Liver (tissue), 9 donors: ENCODE data around the gene GRIN2A. TPM values are rescaled to one million over a fixed set of nuclear protein-coding genes. Genes with fewer than 3 reads are reported as not detected.

Source experiments
- DNase-seq: peaks from one replicate; pipeline ENCODE4 v3.0.0-alpha.2; 2017; ENCODE audit warnings: low spot score
- H3K27ac ChIP-seq, 2 donors: one replicate each; pipeline ENCODE4 v1.7.0; 2013; ENCODE audit warnings: inconsistent platforms in 2 of 2, low read length in 2 of 2, control low read depth in 1 of 2, low read depth in 1 of 2, mild to moderate bottlenecking in 1 of 2
- H3K27me3 ChIP-seq, 4 donors: one replicate each; pipeline versions ENCODE4 v1.6.1 to v1.7.0; 2013; ENCODE audit warnings: low read length in 3 of 4, inconsistent platforms in 1 of 4, mild to moderate bottlenecking in 1 of 4, moderate library complexity in 1 of 4; ENCODE audit not compliant: control insufficient read depth in 4 of 4, insufficient read depth in 4 of 4
- H3K36me3 ChIP-seq, 4 donors: one replicate each; pipeline versions ENCODE4 v1.6.1 to v1.7.0; 2013; ENCODE audit warnings: low read length in 3 of 4, mild to moderate bottlenecking in 3 of 4, low read depth in 1 of 4, moderate library complexity in 1 of 4; ENCODE audit not compliant: control insufficient read depth in 4 of 4, insufficient read depth in 3 of 4
- H3K4me1 ChIP-seq, 4 donors: one replicate each; pipeline versions ENCODE4 v1.6.1 to v1.7.0; 2013; ENCODE audit warnings: low read length in 3 of 4, mild to moderate bottlenecking in 3 of 4, moderate library complexity in 1 of 4; ENCODE audit not compliant: control insufficient read depth in 4 of 4, insufficient read depth in 4 of 4
- H3K4me3 ChIP-seq, 3 donors: one replicate each; pipeline versions ENCODE4 v1.6.1 to v1.7.0; 2013; ENCODE audit warnings: low read length in 3 of 3, control low read depth in 1 of 3, low read depth in 1 of 3, mild to moderate bottlenecking in 1 of 3
- H3K9ac ChIP-seq, 2 donors: one replicate each; pipeline ENCODE4 v1.7.0; 2013; ENCODE audit warnings: low read length in 2 of 2, mild to moderate bottlenecking in 2 of 2, moderate library complexity in 2 of 2, control low read depth in 1 of 2, low read depth in 1 of 2
- H3K9me3 ChIP-seq, 4 donors: one replicate each; pipeline versions ENCODE4 v1.6.1 to v1.7.0; 2013; ENCODE audit warnings: low read length in 3 of 4; ENCODE audit not compliant: control insufficient read depth in 4 of 4
- ATF3 ChIP-seq: IDR thresholded peaks from 2 replicates; pipeline ENCODE4 v1.6.1; 2016; ENCODE audit warnings: antibody characterized with exemption
- EGR1 ChIP-seq, 2 donors: IDR thresholded peaks; 2 replicates each; pipeline ENCODE4 v1.6.1; 2016 to 2018; ENCODE audit warnings: antibody characterized with exemption in 2 of 2, low read depth in 2 of 2
- GABPA ChIP-seq, 2 donors: IDR thresholded peaks in 1 of 2; conservative IDR thresholded peaks in 1 of 2; 2 replicates each; pipeline ENCODE4 v1.6.1; 2016; ENCODE audit warnings: antibody characterized with exemption in 2 of 2, mild to moderate bottlenecking in 1 of 2, moderate library complexity in 1 of 2
- HNF4A ChIP-seq, 2 donors: conservative IDR thresholded peaks; 2 replicates each; pipeline ENCODE4 v1.6.1; 2016; ENCODE audit warnings: antibody characterized with exemption in 2 of 2, mild to moderate bottlenecking in 2 of 2
- HNF4G ChIP-seq: IDR thresholded peaks from 2 replicates; pipeline ENCODE4 v1.6.1; 2016; ENCODE audit warnings: antibody characterized with exemption
- MAX ChIP-seq: IDR thresholded peaks from 2 replicates; pipeline ENCODE4 v1.6.1; 2016; ENCODE audit warnings: antibody characterized with exemption
- NR2F2 ChIP-seq: IDR thresholded peaks from 2 replicates; pipeline ENCODE4 v1.6.1; 2016; ENCODE audit warnings: antibody characterized with exemption
- RAD21 ChIP-seq, 2 donors: IDR thresholded peaks; 2 replicates each; pipeline ENCODE4 v1.6.1; 2016; ENCODE audit warnings: antibody characterized with exemption in 2 of 2, mild to moderate bottlenecking in 2 of 2
- SP1 ChIP-seq: IDR thresholded peaks from 2 replicates; pipeline ENCODE4 v1.6.1; 2018; ENCODE audit warnings: antibody characterized with exemption, mild to moderate bottlenecking
- TAF1 ChIP-seq: conservative IDR thresholded peaks from 2 replicates; pipeline ENCODE4 v1.6.1; 2016; ENCODE audit warnings: antibody characterized with exemption, mild to moderate bottlenecking
- YY1 ChIP-seq: IDR thresholded peaks from 2 replicates; pipeline ENCODE4 v1.6.1; 2016; ENCODE audit warnings: antibody characterized with exemption, mild to moderate bottlenecking
- WGBS: extraction: QIAGEN DNeasy Blood & Tissue Kit; methylation state at CpG from one replicate; pipeline ENCODE4 v1.1.7; 2013; 5-methylcytosine and 5-hydroxymethylcytosine counted together
- polyA plus RNA-seq, 2 donors: library from polyadenylated mRNA; stranded (reverse) in 1 of 2; unstranded in 1 of 2; fragments of 200-250 nt in 1 of 2; fragments of >200 nt in 1 of 2; fragmentation: Nextera tagmentation in 1 of 2; extraction: Ambion mirVana in 1 of 2; gene quantifications; one replicate each; pipeline versions ENCODE4 v1.2.1 to v1.2.3, GENCODE V29; 2013 to 2015
- total RNA-seq, 2 donors: library from RNA; depleted of rRNA; stranded (reverse); fragments of >200 nt; gene quantifications; one replicate each; pipeline ENCODE4 v1.2.3, GENCODE V29; 2014
- TF ChIP-seq, protein P1 (sequence below): IDR thresholded peaks from 2 replicates; pipeline ENCODE4 v1.6.1; 2016; ENCODE audit warnings: antibody characterized with exemption
- TF ChIP-seq, protein P2 (sequence below): fragments of 150-350 bp; IDR thresholded peaks from 2 replicates; pipeline ENCODE4 v1.5.1; 2017; ENCODE audit warnings: improper control_type of control experiment, low read depth, low read length; ENCODE audit not compliant: missing input control
- TF ChIP-seq, protein P3 (sequence below): IDR thresholded peaks from 2 replicates; pipeline ENCODE4 v1.6.1; 2016; ENCODE audit warnings: antibody characterized with exemption, mild to moderate bottlenecking
- donor health status: healthy.
- donor health status: healthy.
- donor health status: healthy.
- donor health status: healthy.
- donor health status: healthy.

The GRIN2A gene
- total and polyA plus RNA-seq, 4 donors: under 0.01 to 0.08 (median 0.07) TPM; not detected in 1

DNA sequence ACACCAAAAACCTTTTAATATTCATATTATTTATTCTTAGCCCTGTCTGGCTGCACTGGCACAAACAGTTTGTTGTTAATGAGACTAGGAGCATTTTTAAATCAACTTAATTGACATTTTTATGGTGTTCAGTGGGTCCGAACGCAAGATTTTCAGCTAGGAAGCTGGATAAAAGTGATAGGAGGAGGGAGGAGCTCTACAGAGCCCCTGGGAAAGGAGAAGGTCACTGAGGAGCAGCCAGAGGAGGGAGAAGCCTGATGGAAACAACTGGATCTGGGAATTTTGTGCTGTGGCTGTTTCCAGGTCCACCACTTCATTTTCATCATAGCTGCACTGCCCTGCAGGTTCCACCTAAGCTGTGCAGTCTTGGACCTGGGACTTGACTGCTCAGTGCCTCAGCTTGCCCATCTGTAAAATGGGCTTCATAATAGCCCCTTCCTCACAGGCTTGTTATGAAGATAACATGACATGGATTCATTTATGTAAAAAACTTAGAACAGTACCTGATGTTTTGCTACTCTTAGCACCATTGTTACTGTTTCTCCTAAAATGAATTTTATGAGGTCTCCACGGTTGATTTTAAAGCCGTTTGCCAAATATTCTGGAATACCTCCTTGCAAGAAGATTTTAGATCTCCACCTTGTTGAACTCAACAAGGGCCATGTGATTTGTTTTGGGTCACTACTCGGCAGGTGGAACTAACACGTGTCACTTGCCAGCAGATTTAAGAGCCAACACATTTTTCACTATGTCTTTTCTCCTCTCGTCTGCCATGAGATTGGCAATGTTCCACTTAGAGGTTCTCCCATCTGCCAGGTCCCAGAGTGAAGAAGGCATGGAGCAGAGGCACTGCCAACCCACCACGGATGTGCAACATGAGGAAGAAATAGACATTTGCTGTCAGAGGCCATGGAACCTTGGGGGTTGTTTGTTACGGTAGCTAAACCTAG, 18.7 kb upstream of the GRIN2A start (continued):
- TF ChIP-seq, protein P1, sequence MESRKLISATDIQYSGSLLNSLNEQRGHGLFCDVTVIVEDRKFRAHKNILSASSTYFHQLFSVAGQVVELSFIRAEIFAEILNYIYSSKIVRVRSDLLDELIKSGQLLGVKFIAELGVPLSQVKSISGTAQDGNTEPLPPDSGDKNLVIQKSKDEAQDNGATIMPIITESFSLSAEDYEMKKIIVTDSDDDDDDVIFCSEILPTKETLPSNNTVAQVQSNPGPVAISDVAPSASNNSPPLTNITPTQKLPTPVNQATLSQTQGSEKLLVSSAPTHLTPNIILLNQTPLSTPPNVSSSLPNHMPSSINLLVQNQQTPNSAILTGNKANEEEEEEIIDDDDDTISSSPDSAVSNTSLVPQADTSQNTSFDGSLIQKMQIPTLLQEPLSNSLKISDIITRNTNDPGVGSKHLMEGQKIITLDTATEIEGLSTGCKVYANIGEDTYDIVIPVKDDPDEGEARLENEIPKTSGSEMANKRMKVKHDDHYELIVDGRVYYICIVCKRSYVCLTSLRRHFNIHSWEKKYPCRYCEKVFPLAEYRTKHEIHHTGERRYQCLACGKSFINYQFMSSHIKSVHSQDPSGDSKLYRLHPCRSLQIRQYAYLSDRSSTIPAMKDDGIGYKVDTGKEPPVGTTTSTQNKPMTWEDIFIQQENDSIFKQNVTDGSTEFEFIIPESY: no peak
- no peak for TF ChIP-seq NR2F2
- TF ChIP-seq EGR1 (IDR thresholded peaks at IDR 0.05; ENCODE audit: low read depth in 2 of 2): no peak
- no peak for TF ChIP-seq SP1
- no peak for TF ChIP-seq HNF4A (conservative IDR thresholded peaks at IDR 0.05)

- no peaks in the 10 kb centered on the region for H3K36me3 ChIP-seq
- no peak overlapping the region for H3K9ac ChIP-seq
- TF ChIP-seq ATF3 (no peak), SP1 (no peak), TAF1 (no peak), YY1 (no peak), MAX (no peak), EGR1 (IDR thresholded peaks at IDR 0.05; ENCODE audit: low read depth in 2 of 2) (no peak), RAD21 (IDR thresholded peaks at IDR 0.05) (no peak), HNF4G (no peak), NR2F2 (no peak), GABPA (IDR thresholded peaks at IDR 0.05 in 1 of 2, conservative IDR thresholded peaks at IDR 0.05 in 1 of 2) (no peak)
- TF ChIP-seq, protein P1: no peak
- TF ChIP-seq, protein P2, sequence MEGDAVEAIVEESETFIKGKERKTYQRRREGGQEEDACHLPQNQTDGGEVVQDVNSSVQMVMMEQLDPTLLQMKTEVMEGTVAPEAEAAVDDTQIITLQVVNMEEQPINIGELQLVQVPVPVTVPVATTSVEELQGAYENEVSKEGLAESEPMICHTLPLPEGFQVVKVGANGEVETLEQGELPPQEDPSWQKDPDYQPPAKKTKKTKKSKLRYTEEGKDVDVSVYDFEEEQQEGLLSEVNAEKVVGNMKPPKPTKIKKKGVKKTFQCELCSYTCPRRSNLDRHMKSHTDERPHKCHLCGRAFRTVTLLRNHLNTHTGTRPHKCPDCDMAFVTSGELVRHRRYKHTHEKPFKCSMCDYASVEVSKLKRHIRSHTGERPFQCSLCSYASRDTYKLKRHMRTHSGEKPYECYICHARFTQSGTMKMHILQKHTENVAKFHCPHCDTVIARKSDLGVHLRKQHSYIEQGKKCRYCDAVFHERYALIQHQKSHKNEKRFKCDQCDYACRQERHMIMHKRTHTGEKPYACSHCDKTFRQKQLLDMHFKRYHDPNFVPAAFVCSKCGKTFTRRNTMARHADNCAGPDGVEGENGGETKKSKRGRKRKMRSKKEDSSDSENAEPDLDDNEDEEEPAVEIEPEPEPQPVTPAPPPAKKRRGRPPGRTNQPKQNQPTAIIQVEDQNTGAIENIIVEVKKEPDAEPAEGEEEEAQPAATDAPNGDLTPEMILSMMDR: no peak
- TF ChIP-seq, protein P3, sequence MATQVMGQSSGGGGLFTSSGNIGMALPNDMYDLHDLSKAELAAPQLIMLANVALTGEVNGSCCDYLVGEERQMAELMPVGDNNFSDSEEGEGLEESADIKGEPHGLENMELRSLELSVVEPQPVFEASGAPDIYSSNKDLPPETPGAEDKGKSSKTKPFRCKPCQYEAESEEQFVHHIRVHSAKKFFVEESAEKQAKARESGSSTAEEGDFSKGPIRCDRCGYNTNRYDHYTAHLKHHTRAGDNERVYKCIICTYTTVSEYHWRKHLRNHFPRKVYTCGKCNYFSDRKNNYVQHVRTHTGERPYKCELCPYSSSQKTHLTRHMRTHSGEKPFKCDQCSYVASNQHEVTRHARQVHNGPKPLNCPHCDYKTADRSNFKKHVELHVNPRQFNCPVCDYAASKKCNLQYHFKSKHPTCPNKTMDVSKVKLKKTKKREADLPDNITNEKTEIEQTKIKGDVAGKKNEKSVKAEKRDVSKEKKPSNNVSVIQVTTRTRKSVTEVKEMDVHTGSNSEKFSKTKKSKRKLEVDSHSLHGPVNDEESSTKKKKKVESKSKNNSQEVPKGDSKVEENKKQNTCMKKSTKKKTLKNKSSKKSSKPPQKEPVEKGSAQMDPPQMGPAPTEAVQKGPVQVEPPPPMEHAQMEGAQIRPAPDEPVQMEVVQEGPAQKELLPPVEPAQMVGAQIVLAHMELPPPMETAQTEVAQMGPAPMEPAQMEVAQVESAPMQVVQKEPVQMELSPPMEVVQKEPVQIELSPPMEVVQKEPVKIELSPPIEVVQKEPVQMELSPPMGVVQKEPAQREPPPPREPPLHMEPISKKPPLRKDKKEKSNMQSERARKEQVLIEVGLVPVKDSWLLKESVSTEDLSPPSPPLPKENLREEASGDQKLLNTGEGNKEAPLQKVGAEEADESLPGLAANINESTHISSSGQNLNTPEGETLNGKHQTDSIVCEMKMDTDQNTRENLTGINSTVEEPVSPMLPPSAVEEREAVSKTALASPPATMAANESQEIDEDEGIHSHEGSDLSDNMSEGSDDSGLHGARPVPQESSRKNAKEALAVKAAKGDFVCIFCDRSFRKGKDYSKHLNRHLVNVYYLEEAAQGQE: no peak
- no peak for DNase-seq
- no peaks in the 10 kb centered on the region for H3K27me3 ChIP-seq
- H3K9me3 ChIP-seq: peaks cover 0 to 4% (median 0%) of the 10 kb centered on the region in 4 donors
- H3K4me1 ChIP-seq: no peaks in the 10 kb centered on the region
- no peak overlapping the region for H3K27ac ChIP-seq
- H3K4me3 ChIP-seq: no peak overlapping the region
- WGBS: 60% methylated on average over 2 of the region's 2 CpGs
These were observed 14.8 kb upstream of the GRIN2A start for GRCh38 chr16:10196999-10197398.
